ENCODE measurements around the gene LPP. TPM values are rescaled to one million over a fixed set of nuclear protein-coding genes. Genes with fewer than 3 reads are reported as not detected.

LPP gene
- total RNA-seq, 2 donors from 2014 or later, result 46.6 to 92.4 TPM

GRCh38 chr3:188822411-188822810, 668.5 kb downstream of the LPP start:
- Mint-ChIP-seq H3K27ac (no peak overlapping the region), H3K4me3 (no peak overlapping the region), H3K27me3 (no peaks in the 10 kb centered on the region), H3K4me1 (peaks cover 6% of the 10 kb centered on the region), H3K36me3 (ENCODE audit: low read depth) (no peaks in the 10 kb centered on the region), H3K9me3 (no peaks in the 10 kb centered on the region)
- ATAC-seq (replicated peaks), result no peak

GRCh38 chr3:188824566-188824965, 670.6 kb downstream of the LPP start:
- Mint-ChIP-seq H3K9me3 (no peaks in the 10 kb centered on the region), H3K27ac (no peak overlapping the region), H3K27me3 (no peaks in the 10 kb centered on the region), H3K36me3 (ENCODE audit: low read depth) (no peaks in the 10 kb centered on the region), H3K4me1 (peaks cover 6% of the 10 kb centered on the region), H3K4me3 (no peak overlapping the region)
- ATAC-seq (replicated peaks), result no peak

- H3K4me3 Mint-ChIP-seq, result no peak overlapping the region
- H3K36me3 Mint-ChIP-seq (ENCODE audit: low read depth), result no peaks in the 10 kb centered on the region
- ATAC-seq (replicated peaks), result no peak
- H3K27ac Mint-ChIP-seq, result no peak overlapping the region
- no peaks in the 10 kb centered on the region for H3K9me3 Mint-ChIP-seq
- peaks cover 6% of the 10 kb centered on the region for H3K4me1 Mint-ChIP-seq
- H3K27me3 Mint-ChIP-seq, result no peaks in the 10 kb centered on the region
Measured at GRCh38 chr3:188825901-188826300, 671.9 kb downstream of the LPP start.

GRCh38 chr3:188826574-188826973, 672.6 kb downstream of the LPP start:
- no peaks in the 10 kb centered on the region for H3K27me3 Mint-ChIP-seq
- no peak overlapping the region for H3K27ac Mint-ChIP-seq
- peak; percentile 46 for ATAC-seq (replicated peaks)
- no peak overlapping the region for H3K4me3 Mint-ChIP-seq
- no peaks in the 10 kb centered on the region for H3K9me3 Mint-ChIP-seq
- H3K36me3 Mint-ChIP-seq (ENCODE audit: low read depth), result no peaks in the 10 kb centered on the region
- peaks cover 6% of the 10 kb centered on the region for H3K4me1 Mint-ChIP-seq

GRCh38 chr3:188827103-188827502, 673.1 kb downstream of the LPP start:
- Mint-ChIP-seq H3K4me3 (no peak overlapping the region), H3K27ac (no peak overlapping the region), H3K27me3 (no peaks in the 10 kb centered on the region), H3K4me1 (peaks cover 6% of the 10 kb centered on the region), H3K9me3 (no peaks in the 10 kb centered on the region), H3K36me3 (ENCODE audit: low read depth) (no peaks in the 10 kb centered on the region)
- ATAC-seq (replicated peaks), result no peak

- no peaks in the 10 kb centered on the region for H3K36me3 Mint-ChIP-seq (ENCODE audit: low read depth)
- H3K4me1 Mint-ChIP-seq, result peaks cover 6% of the 10 kb centered on the region
Measured at GRCh38 chr3:188827576-188827975, 673.6 kb downstream of the LPP start.

GRCh38 chr3:188829130-188829529, 675.2 kb downstream of the LPP start:
- Mint-ChIP-seq H3K4me3 (no peak overlapping the region), H3K36me3 (ENCODE audit: low read depth) (no peaks in the 10 kb centered on the region), H3K9me3 (no peaks in the 10 kb centered on the region), H3K27me3 (no peaks in the 10 kb centered on the region), H3K4me1 (peaks cover 8% of the 10 kb centered on the region), H3K27ac (no peak overlapping the region)
- no peak for ATAC-seq (replicated peaks)

More at GRCh38 chr3:188827576-188827975, 673.6 kb downstream of the LPP start:
- H3K27ac Mint-ChIP-seq, result no peak overlapping the region
- H3K4me3 Mint-ChIP-seq, result no peak overlapping the region
- no peaks in the 10 kb centered on the region for H3K9me3 Mint-ChIP-seq
- ATAC-seq (replicated peaks), result no peak
- no peaks in the 10 kb centered on the region for H3K27me3 Mint-ChIP-seq

- Mint-ChIP-seq H3K36me3 (ENCODE audit: low read depth) (no peaks in the 10 kb centered on the region), H3K9me3 (no peaks in the 10 kb centered on the region), H3K4me3 (no peak overlapping the region), H3K27me3 (no peaks in the 10 kb centered on the region), H3K4me1 (peaks cover 12% of the 10 kb centered on the region), H3K27ac (no peak overlapping the region)
- no peak for ATAC-seq (replicated peaks)
Measured at GRCh38 chr3:188829576-188829975, 675.6 kb downstream of the LPP start.

GRCh38 chr3:188830893-188831292, 676.9 kb downstream of the LPP start:
- H3K36me3 Mint-ChIP-seq (ENCODE audit: low read depth), result no peaks in the 10 kb centered on the region
- no peak for ATAC-seq (replicated peaks)
- no peaks in the 10 kb centered on the region for H3K27me3 Mint-ChIP-seq
- no peaks in the 10 kb centered on the region for H3K9me3 Mint-ChIP-seq
- peaks cover 15% of the 10 kb centered on the region for H3K4me1 Mint-ChIP-seq
- H3K4me3 Mint-ChIP-seq, result no peak overlapping the region
- H3K27ac Mint-ChIP-seq, result no peak overlapping the region

- Mint-ChIP-seq H3K36me3 (ENCODE audit: low read depth) (no peaks in the 10 kb centered on the region), H3K4me1 (peaks cover 10% of the 10 kb centered on the region), H3K27ac (no peak overlapping the region), H3K27me3 (no peaks in the 10 kb centered on the region), H3K9me3 (no peaks in the 10 kb centered on the region), H3K4me3 (no peak overlapping the region)
- no peak for ATAC-seq (replicated peaks)
Measured at GRCh38 chr3:188832146-188832545, 678.2 kb downstream of the LPP start.

GRCh38 chr3:188832961-188833721, 679.2 kb downstream of the LPP start:
- H3K4me1 Mint-ChIP-seq, result peaks cover 10% of the 10 kb centered on the region
- H3K27me3 Mint-ChIP-seq, result no peaks in the 10 kb centered on the region
- H3K36me3 Mint-ChIP-seq (ENCODE audit: low read depth), result no peaks in the 10 kb centered on the region
- H3K4me3 Mint-ChIP-seq, result no peak overlapping the region
- no peaks in the 10 kb centered on the region for H3K9me3 Mint-ChIP-seq
- no peak for ATAC-seq (replicated peaks)
- no peak overlapping the region for H3K27ac Mint-ChIP-seq

GRCh38 chr3:188834349-188834748, 680.4 kb downstream of the LPP start:
- peak; percentile 52 for ATAC-seq (replicated peaks)
- Mint-ChIP-seq H3K9me3 (no peaks in the 10 kb centered on the region), H3K4me3 (no peak overlapping the region), H3K27me3 (no peaks in the 10 kb centered on the region), H3K36me3 (ENCODE audit: low read depth) (no peaks in the 10 kb centered on the region), H3K27ac (no peak overlapping the region), H3K4me1 (peaks cover 10% of the 10 kb centered on the region)

- Mint-ChIP-seq H3K36me3 (ENCODE audit: low read depth) (no peaks in the 10 kb centered on the region), H3K9me3 (no peaks in the 10 kb centered on the region), H3K4me3 (no peak overlapping the region), H3K27ac (no peak overlapping the region), H3K27me3 (no peaks in the 10 kb centered on the region), H3K4me1 (peaks cover 7% of the 10 kb centered on the region)
- ATAC-seq (replicated peaks), result no peak
Measured at GRCh38 chr3:188839187-188839695, 685.3 kb downstream of the LPP start.

- ATAC-seq (replicated peaks), result no peak
- Mint-ChIP-seq H3K4me3 (no peak overlapping the region), H3K27ac (no peak overlapping the region)
Measured at GRCh38 chr3:188840290-188840689, 686.3 kb downstream of the LPP start.

GRCh38 chr3:188841906-188842305, 687.9 kb downstream of the LPP start:
- Mint-ChIP-seq H3K36me3 (ENCODE audit: low read depth) (no peaks in the 10 kb centered on the region), H3K27me3 (no peaks in the 10 kb centered on the region), H3K4me3 (no peak overlapping the region), H3K4me1 (no peaks in the 10 kb centered on the region), H3K9me3 (no peaks in the 10 kb centered on the region), H3K27ac (no peak overlapping the region)
- no peak for ATAC-seq (replicated peaks)

More at GRCh38 chr3:188840290-188840689, 686.3 kb downstream of the LPP start:
- no peaks in the 10 kb centered on the region for H3K36me3 Mint-ChIP-seq (ENCODE audit: low read depth)
- H3K9me3 Mint-ChIP-seq, result no peaks in the 10 kb centered on the region
- H3K27me3 Mint-ChIP-seq, result no peaks in the 10 kb centered on the region
- H3K4me1 Mint-ChIP-seq, result no peaks in the 10 kb centered on the region

All from activated T-helper 17 cell treated with anti-CD3 and anti-CD28 coated beads, Interleukin-2, amount 50 U/mL, for 72 hours (primary cell).